HEK293 (cell line): ENCODE results near the gene APBB1.
A peak's percentile ranks its signal among the peaks of the same experiment; 100 is the strongest.

Experiments used
- CTCF ChIP-seq: fragments of 450-650 bp; formaldehyde crosslinking; IDR thresholded peaks from 2 replicates; pipeline ENCODE4 v1.5.1; 2016; ENCODE audit warnings: missing biosample characterization, missing genetic modification characterization
- FEZF1 ChIP-seq: fragments of 450-650 bp; formaldehyde crosslinking; IDR thresholded peaks from 2 replicates; pipeline ENCODE4 v1.5.1; 2016; ENCODE audit warnings: missing biosample characterization, missing genetic modification characterization
- GLI4 ChIP-seq: fragments of 450-650 bp; formaldehyde crosslinking; IDR thresholded peaks from 2 replicates; pipeline ENCODE4 v1.5.1; 2016; ENCODE audit warnings: missing biosample characterization, missing genetic modification characterization
- KLF8 ChIP-seq: fragments of 450-650 bp; formaldehyde crosslinking; IDR thresholded peaks from 2 replicates; pipeline ENCODE4 v1.5.1; 2016; ENCODE audit warnings: missing biosample characterization, missing genetic modification characterization
- PRDM1 ChIP-seq: fragments of 450-650 bp; formaldehyde crosslinking; IDR thresholded peaks from 2 replicates; pipeline ENCODE4; 2016; ENCODE audit warnings: missing biosample characterization, missing genetic modification characterization
- REPIN1 ChIP-seq: fragments of 450-650 bp; formaldehyde crosslinking; IDR thresholded peaks from 2 replicates; pipeline ENCODE4 v1.5.1; 2017; ENCODE audit warnings: missing biosample characterization, missing genetic modification characterization, low read depth
- REST ChIP-seq: fragments of 450-650 bp; formaldehyde crosslinking; IDR thresholded peaks from 2 replicates; pipeline ENCODE4 v1.5.1; 2016; ENCODE audit warnings: missing biosample characterization, missing genetic modification characterization
- ZEB2 ChIP-seq: fragments of 450-650 bp; formaldehyde crosslinking; IDR thresholded peaks from 2 replicates; pipeline ENCODE4 v1.5.1; 2016; ENCODE audit warnings: missing biosample characterization, missing genetic modification characterization
- ZFHX2 ChIP-seq: fragments of 450-650 bp; formaldehyde crosslinking; conservative IDR thresholded peaks from 2 replicates; pipeline ENCODE4 v1.5.1; 2016; ENCODE audit warnings: missing biosample characterization, missing genetic modification characterization
- ZNF112 ChIP-seq: fragments of 450-650 bp; formaldehyde crosslinking; IDR thresholded peaks from 2 replicates; pipeline ENCODE4 v1.5.0; 2017; ENCODE audit warnings: missing biosample characterization, missing genetic modification characterization
- ZNF148 ChIP-seq: fragments of 450-650 bp; formaldehyde crosslinking; IDR thresholded peaks from 2 replicates; pipeline ENCODE4 v1.5.0; 2017; ENCODE audit warnings: missing biosample characterization, missing genetic modification characterization, borderline replicate concordance
- ZNF211 ChIP-seq: fragments of 450-650 bp; formaldehyde crosslinking; IDR thresholded peaks from 2 replicates; pipeline ENCODE4 v1.5.1; 2016; ENCODE audit warnings: low read depth, missing biosample characterization, missing genetic modification characterization
- ZNF23 ChIP-seq: fragments of 450-650 bp; formaldehyde crosslinking; IDR thresholded peaks from 2 replicates; pipeline ENCODE4 v1.5.1; 2016; ENCODE audit warnings: missing biosample characterization, missing genetic modification characterization, borderline replicate concordance
- ZNF324 ChIP-seq: fragments of 450-650 bp; formaldehyde crosslinking; IDR thresholded peaks from 2 replicates; pipeline ENCODE4 v1.5.1; 2016; ENCODE audit warnings: missing biosample characterization, missing genetic modification characterization
- ZNF341 ChIP-seq: fragments of 450-650 bp; formaldehyde crosslinking; IDR thresholded peaks from 2 replicates; pipeline ENCODE4; 2016; ENCODE audit warnings: low read depth, missing biosample characterization, missing genetic modification characterization
- ZNF350 ChIP-seq: fragments of 450-650 bp; formaldehyde crosslinking; IDR thresholded peaks from 2 replicates; pipeline ENCODE4 v1.5.0; 2017; ENCODE audit warnings: missing biosample characterization, mild to moderate bottlenecking, missing genetic modification characterization
- ZNF560 ChIP-seq: fragments of 450-650 bp; formaldehyde crosslinking; IDR thresholded peaks from 2 replicates; pipeline ENCODE4 v1.5.1; 2017; ENCODE audit warnings: missing biosample characterization, missing genetic modification characterization, borderline replicate concordance
- ZNF596 ChIP-seq: fragments of 450-650 bp; IDR thresholded peaks from 2 replicates; pipeline ENCODE4 v1.5.0; 2018; ENCODE audit warnings: missing biosample characterization, mild to moderate bottlenecking, missing genetic modification characterization, moderate library complexity
- ZNF654 ChIP-seq: fragments of 450-650 bp; formaldehyde crosslinking; IDR thresholded peaks from 2 replicates; pipeline ENCODE4 v1.5.1; 2016; ENCODE audit warnings: low read depth, missing biosample characterization, missing genetic modification characterization
- ZSCAN18 ChIP-seq: fragments of 450-650 bp; formaldehyde crosslinking; IDR thresholded peaks from 2 replicates; pipeline ENCODE4 v1.5.1; 2016; ENCODE audit warnings: missing biosample characterization, missing genetic modification characterization

APBB1 gene

GRCh38 chr11:6353367-6353987 is 65.4 kb downstream of the APBB1 start (continued):
- TF ChIP-seq ZSCAN18 (tag by site-specific recombination) (no peak), KLF8 (tag by site-specific recombination) (no peak), ZNF23 (tag by site-specific recombination) (no peak), ZNF148 (no peak), ZNF112 (tag by site-specific recombination) (no peak), GLI4 (tag by site-specific recombination) (no peak), CTCF (tag by site-specific recombination) (peak; percentile 86), REST (tag by site-specific recombination) (no peak), ZNF654 (tag by site-specific recombination) (peak; percentile 90), ZNF341 (no peak), ZFHX2 (tag by site-specific recombination) (no peak), ZNF350 (no peak), ZNF560 (tag by site-specific recombination) (no peak), ZEB2 (tag by site-specific recombination) (0 out of 2 replicates have a peak, but pooled peaks have one; percentile 25), FEZF1 (tag by site-specific recombination) (no peak), ZNF211 (tag by site-specific recombination) (no peak), ZNF324 (tag by site-specific recombination) (no peak), PRDM1 (peak; percentile 66; the same call in 1 of the 2 replicates), REPIN1 (tag by site-specific recombination) (no peak), ZNF596 (no peak)
